HG03139 (cell line): ENCODE measurements around the gene EGFLAM.

Experiments
- ATAC-seq: cut with Tn5 transposase; IDR thresholded peaks from one replicate; pipeline ENCODE4 v1.9.1; 2021; ENCODE audit not compliant: unreplicated experiment

EGFLAM gene

GRCh38 chr5:38265546-38266179 is 7.3 kb downstream of the EGFLAM start:
- ATAC-seq = peak; percentile 79

- no peak for ATAC-seq
These were observed 9.0 kb downstream of the EGFLAM start for GRCh38 chr5:38267372-38267771.

GRCh38 chr5:38273626-38274025 is 15.3 kb downstream of the EGFLAM start:
- ATAC-seq = no peak

- ATAC-seq = no peak
These were observed 16.0 kb downstream of the EGFLAM start for GRCh38 chr5:38274370-38274769.

- no peak for ATAC-seq
These were observed 26.0 kb downstream of the EGFLAM start for GRCh38 chr5:38284384-38284783.

- ATAC-seq = no peak
These were observed 26.9 kb downstream of the EGFLAM start for GRCh38 chr5:38285226-38285625.

GRCh38 chr5:38286002-38286401 is 27.6 kb downstream of the EGFLAM start:
- ATAC-seq = no peak

GRCh38 chr5:38287124-38287523 is 28.8 kb downstream of the EGFLAM start:
- ATAC-seq = no peak

GRCh38 chr5:38289457-38289856 is 31.1 kb downstream of the EGFLAM start:
- no peak for ATAC-seq

GRCh38 chr5:38290028-38290653 is 31.8 kb downstream of the EGFLAM start:
- ATAC-seq = no peak

- no peak for ATAC-seq
These were observed 33.0 kb downstream of the EGFLAM start for GRCh38 chr5:38291355-38291754.

GRCh38 chr5:38292228-38292627 is 33.9 kb downstream of the EGFLAM start:
- no peak for ATAC-seq

GRCh38 chr5:38295751-38296150 is 37.4 kb downstream of the EGFLAM start:
- no peak for ATAC-seq

- no peak for ATAC-seq
These were observed 39.7 kb downstream of the EGFLAM start for GRCh38 chr5:38297830-38298608.

GRCh38 chr5:38299585-38299984 is 41.2 kb downstream of the EGFLAM start:
- no peak for ATAC-seq

GRCh38 chr5:38305148-38305547 is 46.8 kb downstream of the EGFLAM start:
- ATAC-seq = no peak

GRCh38 chr5:38307845-38308244 is 49.5 kb downstream of the EGFLAM start:
- ATAC-seq = no peak

GRCh38 chr5:38316544-38317224 is 58.3 kb downstream of the EGFLAM start:
- no peak for ATAC-seq

- ATAC-seq = no peak
These were observed 59.5 kb downstream of the EGFLAM start for GRCh38 chr5:38317868-38318267.

- ATAC-seq = no peak
These were observed 61.1 kb downstream of the EGFLAM start for GRCh38 chr5:38319491-38319890.

GRCh38 chr5:38321978-38322377 is 63.6 kb downstream of the EGFLAM start:
- no peak for ATAC-seq
